Thyroid gland (tissue), 4 donors: Measurements from ENCODE around the gene EML3. TPM values are rescaled to one million over a fixed set of nuclear protein-coding genes. Genes with fewer than 3 reads are reported as not detected.
A peak's percentile ranks its signal among the peaks of the same experiment; 100 is the strongest.
"Not testable (repeated sequence)": the region's sequence is repeated elsewhere in the genome, so short reads cannot be mapped to it uniquely, and the experiment has no call there.

Source experiments
- DNase-seq, 2 donors: peaks; one replicate each; pipeline ENCODE4 v3.0.0-alpha.2; 2019
- H3K27ac ChIP-seq, 3 donors: fragments of 200-600 bp; sonication (generic); 1 replicate in 2 of 3; 2 replicates in 1 of 3; pipeline ENCODE4 v1.5.1; 2016 to 2019; ENCODE audit warnings: mild to moderate bottlenecking in 1 of 3, moderate library complexity in 1 of 3
- H3K27me3 ChIP-seq: fragments of 200-600 bp; sonication (generic); one replicate; pipeline ENCODE4 v1.5.1; 2019
- H3K36me3 ChIP-seq, 2 donors: fragments of 200-600 bp; sonication (generic); one replicate each; pipeline ENCODE4 v1.5.1; 2016 to 2019
- H3K4me1 ChIP-seq, 2 donors: fragments of 200-600 bp; sonication (generic); one replicate each; pipeline ENCODE4 v1.5.1; 2017 to 2019
- H3K4me3 ChIP-seq, 3 donors: fragments of 200-600 bp; sonication (generic); replicated peaks in 1 of 3; 1 replicate in 2 of 3; 2 replicates in 1 of 3; pipeline ENCODE4 v1.5.1; 2016; ENCODE audit warnings: mild to moderate bottlenecking in 1 of 3
- H3K9me3 ChIP-seq: fragments of 200-600 bp; sonication (generic); one replicate; pipeline ENCODE4 v1.5.1; 2017
- CTCF ChIP-seq, 6 experiments: fragments of 200-600 bp in 3 of 6; fragments of 450-650 bp in 3 of 6; sonication (generic) in 3 of 6; IDR thresholded peaks; one replicate each; pipeline ENCODE4 v1.5.1; 2016 to 2019; ENCODE audit warnings: antibody characterized with exemption in 6 of 6, mild to moderate bottlenecking in 2 of 6, inconsistent platforms in 1 of 6, moderate library complexity in 1 of 6
- POLR2A ChIP-seq, 2 donors: fragments of 450-650 bp; IDR thresholded peaks; one replicate each; pipeline ENCODE4 v1.6.1; 2017; ENCODE audit warnings: antibody characterized with exemption in 2 of 2, mild to moderate bottlenecking in 2 of 2, moderate library complexity in 1 of 2
- WGBS, 2 donors: methylation state at CpG; one replicate each; pipeline ENCODE4 v1.1.5; 2017; 5-methylcytosine and 5-hydroxymethylcytosine counted together
- intact Hi-C: fragments of 100-400 bp; cut with DNase I; formaldehyde crosslinking; loops from one replicate; pipeline ENCODE4 v1.15.1; 2023
- total RNA-seq, 4 donors: library from RNA; depleted of rRNA; stranded (reverse); fragments of >200 nt; gene quantifications; one replicate each; pipeline ENCODE4 v1.2.3, GENCODE V29; 2016

EML3 gene
- 10 to 100 TPM; 28.3 to 58.0 (median 46.6) TPM for total RNA-seq

GRCh38 chr11:62612366-62613290 lies at the start of gene EML3, which contains the start of gene ROM1:
TSS of gene EML3 (minus strand) at chr11:62612775. CDS start at chr11:62612457, 318 bp downstream.
TSS of gene ROM1 (plus strand) at chr11:62613257. CDS start at chr11:62613282, 25 bp downstream.
- peaks cover 10 to 21% of the 10 kb centered on the region in 2 donors for H3K4me1 ChIP-seq
- intact Hi-C loops = no loop called here
- H3K9me3 ChIP-seq = no peaks in the 10 kb centered on the region
- DNase-seq = peak; percentile 88 to 91
- TF ChIP-seq CTCF (IDR thresholded peaks at IDR 0.05) (peak; percentile 22 to 96 (median 89)), POLR2A (IDR thresholded peaks at IDR 0.05) (no peak)
- no peaks in the 10 kb centered on the region for H3K27me3 ChIP-seq
- H3K36me3 ChIP-seq = peaks cover 4 to 8% of the 10 kb centered on the region in 2 donors
- 0 to 9% methylated on average over 1 to 23 of the region's 91 CpGs for WGBS, 2 donors
- H3K4me3 ChIP-seq = peak within 1 kb of the TSS; percentile 13 to 65 (median 55)
- H3K27ac ChIP-seq = peak within 1 kb of the TSS; percentile 87 to 96 (median 95)

GRCh38 chr11:62656796-62657429 lies 44.3 kb upstream of the EML3 start:
- Histone ChIP-seq H3K27me3 (no peaks in the 10 kb centered on the region), H3K9me3 (no peaks in the 10 kb centered on the region), H3K27ac (no peak overlapping the region), H3K4me3 (no peak overlapping the region), H3K4me1 (peaks cover 6% of the 10 kb centered on the region in 2 donors), H3K36me3 (no peaks in the 10 kb centered on the region)
- 52 to 65% methylated on average over 5 of the region's 5 CpGs for WGBS, 2 donors
- intact Hi-C loops = no loop called here
- no peak for DNase-seq
- TF ChIP-seq CTCF (IDR thresholded peaks at IDR 0.05) = no peak
- no peak for TF ChIP-seq POLR2A (IDR thresholded peaks at IDR 0.05)

- H3K9me3 ChIP-seq = no peaks in the 10 kb centered on the region
- H3K36me3 ChIP-seq = peaks cover 0 to 6% of the 10 kb centered on the region in 2 donors
- intact Hi-C loops = no loop called here
- H3K4me1 ChIP-seq = peaks cover 6 to 11% of the 10 kb centered on the region in 2 donors
- H3K27ac ChIP-seq = no peak overlapping the region
- WGBS, 2 donors = 79 to 84% methylated on average over 11 of the region's 11 CpGs
- no peak for DNase-seq
- H3K4me3 ChIP-seq = no peak overlapping the region
- H3K27me3 ChIP-seq = no peaks in the 10 kb centered on the region
- TF ChIP-seq CTCF (IDR thresholded peaks at IDR 0.05) (no peak), POLR2A (IDR thresholded peaks at IDR 0.05) (no peak)
Measured at GRCh38 chr11:62654297-62654696, 41.7 kb upstream of the EML3 start.

DNA sequence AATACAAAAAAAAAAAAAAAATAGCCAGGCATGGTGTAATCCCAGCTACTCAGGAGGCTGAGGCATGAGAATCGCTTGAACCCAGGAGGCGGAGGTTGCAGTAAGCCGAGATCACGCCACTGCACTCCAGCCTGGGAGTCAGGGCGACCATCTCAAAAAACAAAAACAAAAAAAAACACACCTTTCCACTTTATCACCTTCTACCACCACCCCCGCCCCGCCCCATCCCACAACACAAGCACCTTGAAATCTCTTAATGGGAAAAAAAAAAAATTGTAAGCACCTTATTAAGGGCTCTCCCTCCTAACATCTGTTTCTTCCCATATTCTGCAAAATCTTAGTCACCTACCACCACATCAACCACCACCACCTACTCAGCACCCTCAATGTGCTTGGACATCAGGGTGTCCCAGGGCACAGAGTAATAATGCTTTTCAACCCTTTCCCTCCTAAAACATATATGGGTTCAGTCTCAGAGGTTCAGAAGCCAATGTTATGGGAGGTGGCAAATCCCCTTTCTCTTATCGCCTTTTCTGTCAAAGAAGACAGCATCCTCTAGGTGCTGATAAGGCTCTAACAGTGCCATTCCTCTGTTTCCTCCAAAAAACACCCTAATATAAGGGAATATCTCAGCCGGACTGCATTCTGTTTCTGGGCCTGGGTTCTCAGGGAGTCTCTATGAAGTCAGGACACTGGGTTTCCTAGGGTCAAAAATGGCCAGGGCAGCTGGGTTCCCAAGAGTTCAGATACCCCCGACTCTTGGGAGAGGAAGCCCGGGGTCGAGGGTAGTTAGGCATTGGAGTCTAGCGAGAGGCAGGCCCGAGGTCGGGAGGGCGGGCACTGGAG lies 39.8 kb upstream of the EML3 start:
- Histone ChIP-seq H3K27ac (peak overlapping the region; percentile 69 to 77 (median 76)), H3K36me3 (peaks cover 0 to 16% of the 10 kb centered on the region in 2 donors), H3K27me3 (no peaks in the 10 kb centered on the region), H3K4me1 (peaks cover 6 to 11% of the 10 kb centered on the region in 2 donors), H3K9me3 (no peaks in the 10 kb centered on the region), H3K4me3 (peak overlapping the region; percentile 46 to 61 (median 60))
- DNase-seq = no peak
- no peak for TF ChIP-seq POLR2A (IDR thresholded peaks at IDR 0.05)
- TF ChIP-seq CTCF (IDR thresholded peaks at IDR 0.05) = no peak
- WGBS, 2 donors = 46 to 66% methylated on average over 9 to 12 of the region's 16 CpGs
- intact Hi-C loops = no loop called here

DNA sequence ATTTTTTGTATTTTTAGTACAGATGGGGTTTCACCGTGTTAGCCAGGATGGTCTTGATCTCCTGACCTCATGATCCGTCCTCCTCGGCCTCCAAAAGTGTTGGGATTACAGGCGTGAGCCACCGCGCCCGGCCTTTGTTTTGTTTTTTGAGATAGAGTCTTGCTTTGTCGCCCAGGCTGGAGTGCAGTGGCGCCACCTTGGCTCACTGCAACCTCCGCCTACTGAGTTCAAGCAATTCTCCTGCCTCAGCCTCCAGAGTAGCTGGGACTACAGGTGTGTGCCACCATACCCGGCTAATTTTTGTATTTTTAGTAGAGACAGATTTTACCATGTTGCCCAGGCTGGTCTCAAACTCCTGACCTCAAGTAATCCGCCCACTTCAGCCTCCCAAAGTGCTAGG lies 37.7 kb upstream of the EML3 start:
- WGBS, 2 donors = 96 to 97% methylated on average over 12 of the region's 12 CpGs
- H3K9me3 ChIP-seq, H3K27me3 ChIP-seq, intact Hi-C loops, H3K4me3 ChIP-seq, H3K27ac ChIP-seq, DNase-seq: not testable (repeated sequence)
- Histone ChIP-seq H3K36me3 (peaks cover 0 to 16% of the 10 kb centered on the region in 2 donors), H3K4me1 (peaks cover 16 to 18% of the 10 kb centered on the region in 2 donors)
